ENCODE data around the gene C1QTNF3.
"Not testable (repeated sequence)": the region's sequence is repeated elsewhere in the genome, so short reads cannot be mapped to it uniquely, and the experiment has no call there.

- not testable (repeated sequence) for TF ChIP-seq ATF2 (CRISPR knock-in tag; IDR thresholded peaks at IDR 0.05; ENCODE audit: borderline replicate concordance, low read depth); CTCF (IDR thresholded peaks at IDR 0.05); PRRX2 (CRISPR knock-in tag; IDR thresholded peaks at IDR 0.05); SP1 (CRISPR knock-in tag; conservative IDR thresholded peaks at IDR 0.05); E2F5 (CRISPR knock-in tag; IDR thresholded peaks at IDR 0.05); FOXP4 (CRISPR knock-in tag; IDR thresholded peaks at IDR 0.05); NFYB (CRISPR knock-in tag; conservative IDR thresholded peaks at IDR 0.05; ENCODE audit: low read depth); E2F4 (CRISPR knock-in tag; IDR thresholded peaks at IDR 0.05; ENCODE audit: borderline replicate concordance, low read depth); NR2C2 (CRISPR knock-in tag; IDR thresholded peaks at IDR 0.05); ZNF121 (CRISPR knock-in tag; IDR thresholded peaks at IDR 0.05); MXD4 (CRISPR knock-in tag; IDR thresholded peaks at IDR 0.05; ENCODE audit: borderline replicate concordance); ESRRA (CRISPR knock-in tag; IDR thresholded peaks at IDR 0.05; ENCODE audit: borderline replicate concordance)
These were observed 46.8 kb upstream of the C1QTNF3 start for GRCh38 chr5:34089802-34090201.

All from WTC11 (cell line).